GM19467 (cell line): ENCODE results near the gene NGEF.

Experiments
- ATAC-seq: cut with Tn5 transposase; IDR thresholded peaks from one replicate; pipeline ENCODE4 v1.9.1; 2021; ENCODE audit warnings: mild to moderate bottlenecking, moderate library complexity; ENCODE audit not compliant: unreplicated experiment

NGEF gene

GRCh38 chr2:232976176-232976575, 36.9 kb downstream of the NGEF start:
- no peak for ATAC-seq

- ATAC-seq: no peak
Measured at GRCh38 chr2:232974396-232974795, 38.7 kb downstream of the NGEF start.

- ATAC-seq: no peak
Measured at GRCh38 chr2:232973796-232974195, 39.3 kb downstream of the NGEF start.

- ATAC-seq: no peak
Measured at GRCh38 chr2:232973011-232973735, 39.9 kb downstream of the NGEF start.

GRCh38 chr2:232971744-232972143, 41.3 kb downstream of the NGEF start:
- no peak for ATAC-seq

GRCh38 chr2:232970051-232970450, 43.0 kb downstream of the NGEF start:
- ATAC-seq: no peak

GRCh38 chr2:232967474-232967873, 45.6 kb downstream of the NGEF start:
- ATAC-seq: no peak

- no peak for ATAC-seq
Measured at GRCh38 chr2:232966122-232966521, 46.9 kb downstream of the NGEF start.

GRCh38 chr2:232963913-232964312, 49.1 kb downstream of the NGEF start:
- no peak for ATAC-seq

GRCh38 chr2:232960862-232961261, 52.2 kb downstream of the NGEF start:
- no peak for ATAC-seq

GRCh38 chr2:232959139-232959538, 53.9 kb downstream of the NGEF start:
- no peak for ATAC-seq

GRCh38 chr2:232957657-232958090, 55.4 kb downstream of the NGEF start:
- ATAC-seq: no peak

- no peak for ATAC-seq
Measured at GRCh38 chr2:232955856-232956255, 57.2 kb downstream of the NGEF start.

GRCh38 chr2:232954691-232955090, 58.4 kb downstream of the NGEF start:
- ATAC-seq: no peak

- ATAC-seq: no peak
Measured at GRCh38 chr2:232951891-232952290, 61.2 kb downstream of the NGEF start.

- no peak for ATAC-seq
Measured at GRCh38 chr2:232951181-232951580, 61.9 kb downstream of the NGEF start.

GRCh38 chr2:232950751-232951150, 62.3 kb downstream of the NGEF start:
- no peak for ATAC-seq

GRCh38 chr2:232949016-232949415, 64.0 kb downstream of the NGEF start:
- ATAC-seq: no peak

GRCh38 chr2:232942831-232943230, 70.2 kb downstream of the NGEF start:
- no peak for ATAC-seq

- no peak for ATAC-seq
Measured at GRCh38 chr2:232941912-232942594, 71.0 kb downstream of the NGEF start.

GRCh38 chr2:232941400-232941799, 71.7 kb downstream of the NGEF start:
- ATAC-seq: no peak

- ATAC-seq: no peak
Measured at GRCh38 chr2:232940724-232941123, 72.3 kb downstream of the NGEF start.
